CD1c-positive myeloid dendritic cell (primary cell): ENCODE data around the gene MGAT4B.
A peak's percentile ranks its signal among the peaks of the same experiment; 100 is the strongest.

Experiments
- DNase-seq: peaks from one replicate; pipeline ENCODE4 v3.0.0-alpha.2; 2016; ENCODE audit errors: extremely low spot score

MGAT4B gene

DNA sequence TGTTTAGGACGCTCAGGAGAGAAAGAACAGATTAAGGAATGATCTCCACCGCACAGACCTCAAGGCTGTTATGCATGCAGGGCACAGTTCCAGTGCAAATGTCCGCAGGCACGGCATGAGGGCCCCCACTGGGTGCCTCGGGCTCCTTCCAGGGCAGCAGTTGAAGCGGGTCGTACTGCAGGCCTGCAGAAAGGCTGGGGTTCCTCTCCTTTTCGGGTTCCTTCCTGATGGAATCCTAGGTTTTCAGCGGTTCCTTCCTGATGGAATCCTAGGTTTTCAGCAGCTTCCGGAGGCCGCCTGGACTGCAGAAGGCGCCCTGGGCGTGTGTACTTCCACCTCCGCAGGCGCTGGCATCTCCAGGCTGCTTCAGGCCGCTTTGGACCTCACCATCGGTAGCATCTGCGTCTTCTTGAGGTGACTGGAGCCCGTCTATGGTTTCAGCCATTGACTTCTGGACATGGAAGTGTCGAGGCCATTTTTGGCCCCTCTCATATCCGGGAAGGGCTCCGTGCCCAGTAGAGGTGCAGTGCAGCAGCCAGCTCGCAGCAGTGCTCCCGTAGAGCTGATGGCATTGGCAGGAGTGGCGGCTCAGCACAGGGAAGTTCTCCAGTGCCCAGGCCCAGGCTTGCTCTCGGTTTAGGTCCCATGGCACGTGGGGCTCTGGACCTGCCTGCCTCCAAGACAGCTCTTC lies 5.6 kb upstream of the MGAT4B start:
- DNase-seq, result no peak

DNA sequence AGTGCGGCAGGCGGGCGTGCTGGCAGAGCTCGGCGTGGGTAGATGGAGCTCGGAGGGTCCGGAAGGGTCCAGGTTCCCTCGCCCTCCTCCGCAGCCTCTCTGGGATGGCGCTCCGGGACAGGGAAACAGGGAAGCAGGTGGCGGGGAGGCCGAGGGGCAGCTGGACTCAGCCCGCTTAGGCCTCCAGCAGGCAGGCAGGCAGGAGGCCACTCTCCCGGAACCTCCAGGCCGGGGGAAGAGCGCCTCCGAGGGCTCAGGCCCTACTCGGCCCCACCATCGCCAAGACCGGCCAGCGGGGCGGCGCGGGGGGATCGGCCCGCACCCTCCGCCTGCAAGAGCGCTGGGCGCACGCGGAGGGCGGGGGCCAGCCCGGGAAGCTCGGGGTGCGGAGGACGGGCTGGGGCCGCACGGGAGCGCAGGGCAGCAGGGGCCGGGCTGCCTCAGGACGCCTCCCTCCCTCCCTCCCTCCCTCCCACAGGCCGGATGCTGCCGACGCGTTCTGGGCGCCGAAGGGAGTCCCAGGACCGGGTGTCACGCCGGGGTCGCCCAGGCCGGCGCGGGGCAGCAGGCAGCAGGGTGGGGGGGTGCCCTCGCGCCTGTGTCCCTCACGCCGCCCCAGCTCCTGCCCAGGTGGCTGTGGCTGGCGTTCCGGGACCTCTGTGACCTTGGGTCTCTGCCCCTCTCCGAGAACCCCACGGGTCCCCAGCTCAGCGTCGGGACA lies 977 bp downstream of the MGAT4B start:
- DNase-seq, result peak; percentile 54

DNA sequence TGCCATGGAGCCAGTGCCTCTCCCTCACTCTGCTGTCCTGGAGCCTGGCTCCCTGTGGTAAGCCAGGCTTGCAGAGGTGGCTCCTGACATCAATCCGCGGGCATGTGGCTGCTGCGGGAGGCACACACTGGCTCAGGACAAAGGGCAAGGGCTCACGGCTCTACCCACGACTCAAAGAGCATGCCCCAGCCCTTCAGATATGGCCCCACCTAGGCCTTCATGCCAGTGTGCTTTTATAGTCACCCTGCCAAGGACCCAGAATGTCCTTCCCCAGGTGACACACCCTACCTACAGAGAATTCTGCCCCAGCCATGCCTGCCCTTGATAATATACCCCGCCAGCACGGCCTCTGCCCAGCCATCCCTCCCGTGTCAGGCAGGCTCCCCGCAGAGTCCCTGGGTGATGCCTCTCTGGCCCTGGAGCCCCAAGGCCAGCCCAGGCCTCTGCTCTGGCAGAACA lies 1.6 kb downstream of the MGAT4B start:
- no peak for DNase-seq

- DNase-seq, result no peak
These were observed 2.1 kb downstream of the MGAT4B start for GRCh38 chr5:179804555-179804947.

- peak; percentile 71 for DNase-seq
These were observed 2.8 kb downstream of the MGAT4B start for GRCh38 chr5:179803651-179804554.

DNA sequence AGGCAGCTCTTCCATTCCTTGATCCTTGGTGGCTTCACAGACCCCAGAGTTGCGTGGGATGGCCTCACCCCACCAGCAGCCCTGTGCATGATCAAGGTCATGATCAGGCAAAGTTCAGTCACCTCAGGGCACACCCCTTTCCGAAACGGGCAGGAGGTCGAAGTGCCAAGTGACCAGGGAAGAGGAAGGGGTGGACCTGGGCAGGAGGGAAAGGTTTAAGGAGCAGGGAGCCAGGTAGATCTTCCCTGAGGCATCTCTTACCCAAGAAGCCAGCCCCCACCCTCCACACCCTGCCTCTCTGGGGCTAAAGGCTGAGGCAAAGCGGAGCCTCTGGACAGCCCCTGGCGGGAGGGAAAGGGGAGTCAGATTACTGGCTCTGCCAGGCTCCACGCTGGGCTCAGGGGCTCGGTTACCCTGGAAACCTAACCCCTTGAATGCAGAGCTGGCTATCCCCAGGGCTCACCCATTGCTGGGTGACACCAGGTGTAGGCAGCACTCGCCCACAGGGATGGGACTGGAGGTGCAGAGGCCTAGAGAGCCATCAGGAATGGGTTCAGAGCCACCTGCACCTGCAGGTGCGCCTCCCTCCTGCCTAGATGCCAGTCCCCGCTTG lies 3.6 kb downstream of the MGAT4B start:
- DNase-seq, result no peak

GRCh38 chr5:179802207-179802883 lies 4.3 kb downstream of the MGAT4B start:
- DNase-seq, result no peak

- peak; percentile 79 for DNase-seq
These were observed 5.1 kb downstream of the MGAT4B start for GRCh38 chr5:179801304-179802206.

DNA sequence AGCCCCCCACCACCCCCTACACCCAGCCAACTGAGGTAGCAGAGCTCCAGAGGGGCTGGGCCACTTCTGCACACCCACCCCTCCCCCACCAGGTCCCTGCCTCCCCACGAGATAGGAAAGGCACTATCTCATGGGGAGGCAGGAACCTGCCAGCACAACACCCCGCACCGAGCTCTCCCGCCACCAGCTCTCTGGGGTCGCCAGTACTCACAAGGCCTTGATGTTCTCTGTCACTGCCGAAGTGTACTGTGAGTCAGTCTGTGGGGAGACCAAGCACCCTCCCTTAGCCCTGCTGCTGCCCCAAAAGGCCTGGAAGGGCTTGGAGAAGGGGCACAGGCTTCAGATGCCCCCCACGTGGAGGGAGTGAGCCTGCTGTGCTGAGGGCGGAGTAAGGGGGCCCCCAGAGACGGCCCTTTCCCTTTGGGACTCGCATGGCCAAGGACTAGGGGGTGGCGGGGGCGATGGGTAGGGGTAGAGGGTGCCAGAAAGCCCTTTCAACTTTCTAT lies 5.9 kb downstream of the MGAT4B start:
- no peak for DNase-seq

DNA sequence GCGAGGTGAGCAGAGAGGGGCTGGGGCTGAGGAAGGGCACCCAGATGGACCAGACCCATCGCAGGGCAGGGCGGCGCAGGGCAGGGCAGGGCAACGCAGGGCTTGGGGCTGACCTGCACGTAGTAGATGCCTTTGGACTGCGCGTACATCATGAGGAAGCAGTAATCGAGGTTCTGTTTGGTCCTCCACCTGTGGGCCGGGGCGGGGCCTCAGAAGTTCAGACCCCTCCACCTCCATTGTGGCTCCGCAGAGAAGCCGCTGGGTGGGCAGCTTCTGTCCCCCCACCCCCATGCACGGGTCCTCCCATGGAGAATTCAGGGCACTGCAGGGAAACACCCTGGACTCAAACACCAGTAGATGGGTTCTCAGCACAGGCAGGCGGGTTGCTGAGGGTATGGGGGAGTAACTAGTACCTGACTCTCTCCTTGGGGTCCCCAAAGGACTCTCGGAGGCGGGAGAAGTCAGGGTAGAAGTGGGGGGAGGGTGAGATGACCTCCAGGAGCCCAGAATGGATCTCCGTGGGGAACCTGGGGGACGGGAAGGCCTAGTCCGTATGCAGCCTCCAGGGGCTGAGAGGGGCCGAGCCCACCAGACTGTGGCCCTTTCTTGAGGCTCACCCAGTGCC lies 6.5 kb downstream of the MGAT4B start:
- DNase-seq, result no peak

DNA sequence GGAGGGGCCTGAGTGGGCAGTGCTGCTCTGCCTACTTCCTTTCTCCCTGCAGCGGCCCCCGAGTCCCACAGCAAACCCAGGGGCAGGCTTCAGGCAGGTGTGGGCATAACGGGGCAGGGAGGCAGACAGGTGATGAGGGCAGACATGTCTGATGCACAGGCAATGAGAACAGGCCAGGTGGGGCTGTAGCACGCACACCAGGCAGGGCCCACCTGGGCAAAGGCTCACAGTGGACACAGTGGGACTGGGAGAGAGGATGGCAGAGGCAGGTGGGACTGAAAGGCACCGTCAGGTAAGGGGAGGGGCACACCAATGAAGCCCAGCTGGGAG lies 7.1 kb downstream of the MGAT4B start:
- no peak for DNase-seq

- no peak for DNase-seq
These were observed 7.7 kb downstream of the MGAT4B start for GRCh38 chr5:179798771-179799643.

- DNase-seq, result no peak
These were observed 8.4 kb downstream of the MGAT4B start for GRCh38 chr5:179798144-179798770.

GRCh38 chr5:179797741-179798140 lies 8.9 kb downstream of the MGAT4B start:
- DNase-seq, result no peak

GRCh38 chr5:179796877-179797608 lies 9.6 kb downstream of the MGAT4B start:
- no peak for DNase-seq

- peak; percentile 92 for DNase-seq
These were observed 10.5 kb downstream of the MGAT4B start for GRCh38 chr5:179795863-179796833.
